Measurements from ENCODE around the gene URAD.

Gene URAD

DNA sequence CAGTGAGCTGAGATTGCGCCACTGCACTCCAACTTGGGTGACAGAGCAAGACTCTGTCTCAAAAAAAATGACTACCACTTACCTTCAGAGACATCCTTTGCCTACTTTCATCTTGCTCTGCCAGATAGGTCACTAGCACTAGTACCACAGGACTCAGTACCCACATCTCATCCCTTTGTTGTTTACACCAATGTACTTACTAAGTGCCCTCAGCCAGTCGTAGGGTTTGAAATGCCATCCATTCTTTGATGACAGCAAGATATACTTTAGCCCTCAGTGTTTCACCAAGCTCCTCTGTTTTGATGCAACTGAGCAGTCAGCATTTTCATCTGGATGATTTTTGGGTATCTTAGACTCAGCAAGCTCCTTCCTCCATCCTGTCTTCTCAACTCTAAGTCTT lies 6.1 kb downstream of the URAD start:
- H3K9me2 ChIP-seq (replicated peaks; ENCODE audit: low read depth, low read length): no peaks in the 10 kb centered on the region
- H3K4me1 ChIP-seq (ENCODE audit: insufficient read depth, low read length, poor library complexity, severe bottlenecking): no peaks in the 10 kb centered on the region
- no peak overlapping the region for H3K9ac ChIP-seq (ENCODE audit: low read depth, low read length, poor library complexity, severe bottlenecking)
- H3F3A ChIP-seq (ENCODE audit: low read depth): no peaks in the 10 kb centered on the region
- H3K9me3 ChIP-seq (ENCODE audit: insufficient read depth, low read depth, low read length): no peaks in the 10 kb centered on the region
- no peak for TF ChIP-seq EZH2phosphoT487 (IDR thresholded peaks at IDR 0.05; ENCODE audit: borderline replicate concordance)
- TF ChIP-seq, protein P1, sequence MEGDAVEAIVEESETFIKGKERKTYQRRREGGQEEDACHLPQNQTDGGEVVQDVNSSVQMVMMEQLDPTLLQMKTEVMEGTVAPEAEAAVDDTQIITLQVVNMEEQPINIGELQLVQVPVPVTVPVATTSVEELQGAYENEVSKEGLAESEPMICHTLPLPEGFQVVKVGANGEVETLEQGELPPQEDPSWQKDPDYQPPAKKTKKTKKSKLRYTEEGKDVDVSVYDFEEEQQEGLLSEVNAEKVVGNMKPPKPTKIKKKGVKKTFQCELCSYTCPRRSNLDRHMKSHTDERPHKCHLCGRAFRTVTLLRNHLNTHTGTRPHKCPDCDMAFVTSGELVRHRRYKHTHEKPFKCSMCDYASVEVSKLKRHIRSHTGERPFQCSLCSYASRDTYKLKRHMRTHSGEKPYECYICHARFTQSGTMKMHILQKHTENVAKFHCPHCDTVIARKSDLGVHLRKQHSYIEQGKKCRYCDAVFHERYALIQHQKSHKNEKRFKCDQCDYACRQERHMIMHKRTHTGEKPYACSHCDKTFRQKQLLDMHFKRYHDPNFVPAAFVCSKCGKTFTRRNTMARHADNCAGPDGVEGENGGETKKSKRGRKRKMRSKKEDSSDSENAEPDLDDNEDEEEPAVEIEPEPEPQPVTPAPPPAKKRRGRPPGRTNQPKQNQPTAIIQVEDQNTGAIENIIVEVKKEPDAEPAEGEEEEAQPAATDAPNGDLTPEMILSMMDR (conservative IDR thresholded peaks at IDR 0.05; ENCODE audit: low read length): no peak
- H3K27me3 ChIP-seq (ENCODE audit: insufficient read depth, low read length, poor library complexity, severe bottlenecking): no peaks in the 10 kb centered on the region
- H3K4me2 ChIP-seq (ENCODE audit: low read depth, low read length, poor library complexity, severe bottlenecking): no peak overlapping the region
- H3K79me2 ChIP-seq (ENCODE audit: insufficient read depth, low read length): no peaks in the 10 kb centered on the region
- no peaks in the 10 kb centered on the region for H3K36me3 ChIP-seq (ENCODE audit: insufficient read depth, low read length)
- peak overlapping the region; percentile 38; the same call in 1 of the 2 replicates for H2AFZ ChIP-seq (ENCODE audit: low read length)
- no peak overlapping the region for H3K4me3 ChIP-seq (ENCODE audit: low read length, poor library complexity, severe bottlenecking)
- H4K20me1 ChIP-seq (ENCODE audit: insufficient read depth, low read length, poor library complexity, severe bottlenecking): no peaks in the 10 kb centered on the region

- Histone ChIP-seq H3F3A (ENCODE audit: low read depth) (no peaks in the 10 kb centered on the region), H3K9me3 (ENCODE audit: insufficient read depth, low read depth, low read length) (no peaks in the 10 kb centered on the region), H3K36me3 (ENCODE audit: insufficient read depth, low read length) (no peaks in the 10 kb centered on the region), H3K4me2 (ENCODE audit: low read depth, low read length, poor library complexity, severe bottlenecking) (no peak overlapping the region), H3K27me3 (ENCODE audit: insufficient read depth, low read length, poor library complexity, severe bottlenecking) (no peaks in the 10 kb centered on the region), H3K79me2 (ENCODE audit: insufficient read depth, low read length) (no peaks in the 10 kb centered on the region), H4K20me1 (ENCODE audit: insufficient read depth, low read length, poor library complexity, severe bottlenecking) (no peaks in the 10 kb centered on the region), H3K9ac (ENCODE audit: low read depth, low read length, poor library complexity, severe bottlenecking) (no peak overlapping the region), H3K4me3 (ENCODE audit: low read length, poor library complexity, severe bottlenecking) (no peak overlapping the region), H2AFZ (ENCODE audit: low read length) (no peak overlapping the region), H3K9me2 (replicated peaks; ENCODE audit: low read depth, low read length) (no peaks in the 10 kb centered on the region), H3K4me1 (ENCODE audit: insufficient read depth, low read length, poor library complexity, severe bottlenecking) (no peaks in the 10 kb centered on the region)
- no peak for TF ChIP-seq EZH2phosphoT487 (IDR thresholded peaks at IDR 0.05; ENCODE audit: borderline replicate concordance)
- TF ChIP-seq, protein P1 (conservative IDR thresholded peaks at IDR 0.05; ENCODE audit: low read length): no peak
Observed at GRCh38 chr13:27981006-27981708, 7.3 kb downstream of the URAD start.

GRCh38 chr13:27980280-27980998 lies 8.1 kb downstream of the URAD start:
- Histone ChIP-seq H3K9me2 (replicated peaks; ENCODE audit: low read depth, low read length) (no peaks in the 10 kb centered on the region), H3K4me3 (ENCODE audit: low read length, poor library complexity, severe bottlenecking) (no peak overlapping the region), H3K9ac (ENCODE audit: low read depth, low read length, poor library complexity, severe bottlenecking) (no peak overlapping the region), H3F3A (ENCODE audit: low read depth) (no peaks in the 10 kb centered on the region), H4K20me1 (ENCODE audit: insufficient read depth, low read length, poor library complexity, severe bottlenecking) (no peaks in the 10 kb centered on the region), H3K9me3 (ENCODE audit: insufficient read depth, low read depth, low read length) (no peaks in the 10 kb centered on the region), H3K79me2 (ENCODE audit: insufficient read depth, low read length) (no peaks in the 10 kb centered on the region), H3K4me1 (ENCODE audit: insufficient read depth, low read length, poor library complexity, severe bottlenecking) (no peaks in the 10 kb centered on the region), H3K27me3 (ENCODE audit: insufficient read depth, low read length, poor library complexity, severe bottlenecking) (no peaks in the 10 kb centered on the region), H3K4me2 (ENCODE audit: low read depth, low read length, poor library complexity, severe bottlenecking) (no peak overlapping the region), H3K36me3 (ENCODE audit: insufficient read depth, low read length) (no peaks in the 10 kb centered on the region), H2AFZ (ENCODE audit: low read length) (no peak overlapping the region)
- TF ChIP-seq, protein P1 (conservative IDR thresholded peaks at IDR 0.05; ENCODE audit: low read length): no peak
- no peak for TF ChIP-seq EZH2phosphoT487 (IDR thresholded peaks at IDR 0.05; ENCODE audit: borderline replicate concordance)

All from Loucy (cell line).